Esophagus muscularis mucosa (tissue), 4 donors: ENCODE results near the gene NCOA3. TPM values are rescaled to one million over a fixed set of nuclear protein-coding genes. Genes with fewer than 3 reads are reported as not detected.
A peak's percentile ranks its signal among the peaks of the same experiment; 100 is the strongest.

Source experiments
- DNase-seq: peaks from one replicate; pipeline ENCODE4 v3.0.0-alpha.2; 2017; ENCODE audit errors: extremely low spot score
- H3K27ac ChIP-seq, 4 donors: fragments of 200-600 bp; sonication (generic); replicated peaks in 1 of 4; 1 replicate in 3 of 4; 2 replicates in 1 of 4; pipeline ENCODE4 v1.5.1; 2016 to 2019; ENCODE audit warnings: mild to moderate bottlenecking in 1 of 4
- H3K27me3 ChIP-seq, 4 donors: fragments of 200-600 bp; sonication (generic); one replicate each; pipeline versions ENCODE4 v1.5.1 to v1.6.0; 2016 to 2019
- H3K36me3 ChIP-seq, 4 donors: fragments of 200-600 bp; sonication (generic); one replicate each; pipeline ENCODE4 v1.5.1; 2016 to 2019
- H3K4me1 ChIP-seq, 4 donors: fragments of 200-600 bp; sonication (generic); one replicate each; pipeline ENCODE4 v1.5.1; 2016 to 2019
- H3K4me3 ChIP-seq, 4 donors: fragments of 200-600 bp; sonication (generic); 1 replicate in 2 of 4; 2 replicates in 2 of 4; pipeline ENCODE4 v1.5.1; 2016 to 2019; ENCODE audit warnings: mild to moderate bottlenecking in 4 of 4, moderate library complexity in 1 of 4
- H3K9me3 ChIP-seq, 4 donors: fragments of 200-600 bp; sonication (generic); 1 replicate in 3 of 4; 2 replicates in 1 of 4; pipeline ENCODE4 v1.5.1; 2016 to 2019
- EP300 ChIP-seq: sonication (generic); formaldehyde crosslinking; IDR thresholded peaks from one replicate; pipeline ENCODE4 v1.6.1; 2017; ENCODE audit warnings: antibody characterized with exemption
- POLR2A ChIP-seq: fragments of 450-650 bp; IDR thresholded peaks from one replicate; pipeline ENCODE4 v1.6.1; 2017; ENCODE audit warnings: antibody characterized with exemption, moderate library complexity, mild to moderate bottlenecking, low read depth
- POLR2AphosphoS5 ChIP-seq, 2 donors: sonication (generic); formaldehyde crosslinking; IDR thresholded peaks; one replicate each; pipeline ENCODE4 v1.6.1; 2017; ENCODE audit warnings: antibody characterized with exemption in 2 of 2
- WGBS: methylation state at CpG from one replicate; pipeline ENCODE4 v1.1.5; 2018; 5-methylcytosine and 5-hydroxymethylcytosine counted together
- intact Hi-C: fragments of 100-400 bp; cut with DNase I; formaldehyde crosslinking; loops from one replicate; pipeline ENCODE4 v1.15.1; 2023
- total RNA-seq, 4 donors: library from RNA; depleted of rRNA; stranded (reverse); fragments of >200 nt; gene quantifications; one replicate each; pipeline versions ENCODE4 v1.1.0 to v1.2.1, GENCODE V29; 2016
- TF ChIP-seq, protein P1 (sequence below), 3 experiments: fragments of 200-600 bp in 2 of 3; fragments of 450-650 bp in 1 of 3; sonication (generic) in 2 of 3; IDR thresholded peaks; one replicate each; pipeline ENCODE4 v1.5.1; 2017 to 2019; ENCODE audit warnings: antibody characterized with exemption in 3 of 3, mild to moderate bottlenecking in 2 of 3, moderate library complexity in 1 of 3

The NCOA3 gene
- total RNA-seq, 4 donors from 2014 or later: 25.7 to 51.4 (median 35.8) TPM

DNA sequence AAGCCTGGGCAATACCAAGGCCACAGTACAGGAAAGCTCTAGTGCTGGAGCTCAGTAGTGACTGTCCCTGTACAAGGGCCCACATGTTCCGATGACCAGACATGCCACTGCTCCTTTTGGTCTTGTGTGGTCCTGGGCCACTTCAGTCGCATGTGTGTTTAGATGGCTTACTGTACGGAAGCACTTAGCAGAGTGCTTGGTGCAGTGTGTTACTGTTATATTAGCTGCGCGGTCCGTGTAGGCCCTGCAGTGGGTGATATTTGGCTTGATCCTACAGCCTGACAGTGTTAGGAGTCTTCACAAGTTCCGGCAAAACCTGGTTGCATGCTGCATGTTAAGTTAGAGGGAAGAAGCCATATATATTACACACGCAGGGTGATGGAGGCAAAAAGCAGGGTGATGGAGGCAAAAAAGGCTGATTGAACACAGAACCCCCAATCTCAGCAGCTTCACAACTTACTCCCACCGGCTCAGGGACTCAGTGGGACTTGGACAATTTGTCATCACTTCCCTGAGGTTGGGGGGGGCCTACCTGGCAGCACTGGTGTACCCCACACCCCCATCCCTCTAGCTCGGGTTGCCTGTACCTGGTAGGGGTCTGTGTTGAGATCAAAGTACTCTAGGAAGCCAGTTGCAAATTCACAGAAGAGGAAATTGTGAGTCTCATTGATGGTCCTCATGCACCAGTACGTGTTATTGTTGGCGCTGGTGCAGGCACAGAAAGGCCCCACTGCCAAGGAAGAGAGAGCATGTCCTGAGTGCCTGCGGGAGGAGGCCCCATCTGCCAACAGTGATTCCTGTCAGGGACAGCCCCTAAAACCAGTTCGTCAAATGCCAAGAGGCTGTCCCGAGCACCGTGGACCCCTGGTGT lies 161.0 kb downstream of the NCOA3 start:
- peaks cover 12 to 34% (median 18%) of the 10 kb centered on the region in 4 donors for H3K4me1 ChIP-seq
- WGBS: 77% methylated on average over 16 of the region's 16 CpGs
- H3K9me3 ChIP-seq: no peaks in the 10 kb centered on the region
- DNase-seq: no peak
- no peak overlapping the region for H3K27ac ChIP-seq
- TF ChIP-seq, protein P1, sequence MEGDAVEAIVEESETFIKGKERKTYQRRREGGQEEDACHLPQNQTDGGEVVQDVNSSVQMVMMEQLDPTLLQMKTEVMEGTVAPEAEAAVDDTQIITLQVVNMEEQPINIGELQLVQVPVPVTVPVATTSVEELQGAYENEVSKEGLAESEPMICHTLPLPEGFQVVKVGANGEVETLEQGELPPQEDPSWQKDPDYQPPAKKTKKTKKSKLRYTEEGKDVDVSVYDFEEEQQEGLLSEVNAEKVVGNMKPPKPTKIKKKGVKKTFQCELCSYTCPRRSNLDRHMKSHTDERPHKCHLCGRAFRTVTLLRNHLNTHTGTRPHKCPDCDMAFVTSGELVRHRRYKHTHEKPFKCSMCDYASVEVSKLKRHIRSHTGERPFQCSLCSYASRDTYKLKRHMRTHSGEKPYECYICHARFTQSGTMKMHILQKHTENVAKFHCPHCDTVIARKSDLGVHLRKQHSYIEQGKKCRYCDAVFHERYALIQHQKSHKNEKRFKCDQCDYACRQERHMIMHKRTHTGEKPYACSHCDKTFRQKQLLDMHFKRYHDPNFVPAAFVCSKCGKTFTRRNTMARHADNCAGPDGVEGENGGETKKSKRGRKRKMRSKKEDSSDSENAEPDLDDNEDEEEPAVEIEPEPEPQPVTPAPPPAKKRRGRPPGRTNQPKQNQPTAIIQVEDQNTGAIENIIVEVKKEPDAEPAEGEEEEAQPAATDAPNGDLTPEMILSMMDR (IDR thresholded peaks at IDR 0.05): no peak
- no peak for TF ChIP-seq EP300
- TF ChIP-seq POLR2A: no peak
- no peak for TF ChIP-seq POLR2AphosphoS5 (IDR thresholded peaks at IDR 0.05)
- H3K4me3 ChIP-seq: no peak overlapping the region
- intact Hi-C loops: loop anchor here (10.0 kb wide), 1 partner anchor 1252 kb away; no protein-coding TSS in a partner anchor
- no peaks in the 10 kb centered on the region for H3K27me3 ChIP-seq
- H3K36me3 ChIP-seq: peaks cover 17 to 88% (median 68%) of the 10 kb centered on the region in 4 donors

DNA sequence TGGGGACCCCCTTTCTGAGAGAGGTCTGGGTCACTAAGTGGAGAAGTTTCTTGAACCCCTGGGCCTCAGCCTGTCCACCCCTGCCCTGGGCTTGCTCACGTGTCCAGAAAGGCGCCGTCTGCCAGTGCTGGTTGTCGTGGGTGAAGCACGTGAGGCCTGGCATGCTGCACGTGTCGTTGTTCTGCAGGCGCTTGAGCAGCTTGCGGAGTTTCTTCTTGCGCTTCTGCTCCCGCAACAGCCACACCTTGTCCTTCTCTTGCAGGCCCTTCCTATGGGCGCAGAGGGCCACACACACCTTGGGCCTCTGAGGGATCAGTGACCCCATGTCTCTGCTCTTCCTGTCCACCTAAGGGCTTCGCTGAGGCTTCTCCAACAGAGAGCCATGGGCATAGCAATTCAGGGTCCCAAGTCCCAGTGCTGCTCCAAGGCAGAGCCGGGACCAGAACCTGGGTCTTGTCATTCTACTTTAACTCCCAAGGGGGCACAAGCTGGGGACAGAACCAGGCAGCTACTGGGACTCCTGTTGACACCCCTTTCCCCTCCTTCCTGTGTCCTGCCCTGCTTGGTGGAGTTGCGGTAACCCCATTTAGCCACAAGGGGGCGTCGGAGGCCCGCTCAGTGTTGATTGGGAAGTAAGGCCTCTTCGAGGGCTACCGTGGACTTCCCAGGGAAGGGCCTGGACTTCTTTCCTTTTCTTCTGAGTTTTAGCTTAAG lies 161.8 kb downstream of the NCOA3 start:
- intact Hi-C loops: loop anchor here (2.0 to 10.0 kb wide), 2 partner anchors 957 to 1251 kb away; no protein-coding TSS in a partner anchor
- TF ChIP-seq POLR2A (no peak), EP300 (no peak), POLR2AphosphoS5 (IDR thresholded peaks at IDR 0.05) (peak; percentile 40 to 53)
- TF ChIP-seq, protein P1 (IDR thresholded peaks at IDR 0.05): peak; percentile 95 to 98 (median 96)
- no peak overlapping the region for H3K4me3 ChIP-seq
- H3K27ac ChIP-seq: peak overlapping the region in 2 of 4 donors; percentile 12 to 31
- H3K36me3 ChIP-seq: peaks cover 17 to 88% (median 67%) of the 10 kb centered on the region in 4 donors
- H3K4me1 ChIP-seq: peaks cover 12 to 34% (median 18%) of the 10 kb centered on the region in 4 donors
- no peak for DNase-seq
- no peaks in the 10 kb centered on the region for H3K9me3 ChIP-seq
- no peaks in the 10 kb centered on the region for H3K27me3 ChIP-seq
- WGBS: 39% methylated on average over 11 of the region's 20 CpGs

DNA sequence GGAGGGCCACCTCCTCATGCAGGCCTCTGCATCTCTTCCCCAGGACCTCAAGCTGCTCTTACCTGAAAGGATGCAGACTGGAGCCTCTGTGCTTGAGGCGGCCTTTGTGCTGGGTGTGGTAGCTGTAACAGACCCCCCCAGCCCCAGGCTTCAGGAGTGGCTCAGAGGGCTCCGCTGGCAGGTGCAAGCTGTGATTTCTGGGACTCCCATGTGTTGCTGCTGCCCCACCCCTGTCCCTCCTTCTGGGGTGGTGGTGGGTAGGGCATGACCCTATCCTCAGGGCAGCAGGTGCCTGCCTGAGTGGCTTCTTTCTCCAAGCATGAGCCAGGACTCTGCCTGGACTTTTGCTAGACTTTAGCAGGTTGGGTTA lies 162.4 kb downstream of the NCOA3 start:
- Histone ChIP-seq H3K4me1 (peaks cover 12 to 34% (median 18%) of the 10 kb centered on the region in 4 donors), H3K9me3 (no peaks in the 10 kb centered on the region), H3K36me3 (peaks cover 17 to 88% (median 65%) of the 10 kb centered on the region in 4 donors), H3K27ac (peak overlapping the region in 3 of 4 donors; percentile 12 to 31 (median 16)), H3K27me3 (no peaks in the 10 kb centered on the region), H3K4me3 (no peak overlapping the region)
- DNase-seq: no peak
- intact Hi-C loops: loop anchor here (2.0 to 10.0 kb wide), 2 partner anchors 957 to 1251 kb away; no protein-coding TSS in a partner anchor
- TF ChIP-seq EP300: no peak
- TF ChIP-seq, protein P1 (IDR thresholded peaks at IDR 0.05): peak in 1 of 3 experiments; percentile 6
- WGBS: 88% methylated on average over 1 of the region's 2 CpGs

DNA sequence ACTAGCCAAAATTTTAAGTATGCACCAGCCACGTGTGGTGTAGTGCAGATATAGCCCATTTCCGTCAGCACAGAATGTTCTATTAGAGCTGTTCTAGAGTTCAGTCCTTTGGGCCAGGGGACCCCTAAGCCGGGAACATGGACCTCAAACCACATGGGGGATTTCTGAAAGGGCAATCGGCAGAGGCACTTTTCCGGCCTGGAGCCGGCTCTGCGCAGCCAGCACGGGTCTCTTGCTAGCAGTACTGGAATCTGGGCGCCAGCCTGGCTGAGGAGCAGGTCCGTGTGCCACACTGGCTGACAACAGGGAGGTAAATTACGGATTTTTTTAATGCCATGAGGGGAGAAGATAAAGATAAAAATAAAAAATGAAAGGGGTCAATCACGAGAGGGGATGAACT lies 163.1 kb downstream of the NCOA3 start:
- Histone ChIP-seq H3K4me1 (peaks cover 12 to 34% (median 18%) of the 10 kb centered on the region in 4 donors), H3K27me3 (no peaks in the 10 kb centered on the region), H3K9me3 (no peaks in the 10 kb centered on the region), H3K4me3 (no peak overlapping the region), H3K36me3 (peaks cover 17 to 88% (median 61%) of the 10 kb centered on the region in 4 donors), H3K27ac (peak overlapping the region in 1 of 4 donors; percentile 16)
- DNase-seq: no peak
- intact Hi-C loops: loop anchor here (2.0 to 10.0 kb wide), 2 partner anchors 956 to 1250 kb away; no protein-coding TSS in a partner anchor
- TF ChIP-seq POLR2AphosphoS5 (IDR thresholded peaks at IDR 0.05): no peak
- TF ChIP-seq EP300: no peak
- TF ChIP-seq, protein P1 (IDR thresholded peaks at IDR 0.05): no peak
- WGBS: 88% methylated on average over 12 of the region's 12 CpGs
